ENCODE data around the gene CREBBP. TPM values are rescaled to one million over a fixed set of nuclear protein-coding genes. Genes with fewer than 3 reads are reported as not detected.

The CREBBP gene
- total and polyA plus RNA-seq, 2 experiments from 2014 or later: 36.9 to 54.8 TPM

- Mint-ChIP-seq H3K4me3 (no peak overlapping the region), H3K9me3 (no peaks in the 10 kb centered on the region), H3K27ac (no peak overlapping the region), H3K36me3 (ENCODE audit: low read depth) (peaks cover 68% of the 10 kb centered on the region), H3K4me1 (no peaks in the 10 kb centered on the region), H3K27me3 (ENCODE audit: insufficient read depth, low read depth, poor library complexity) (peaks cover 19% of the 10 kb centered on the region)
- TF ChIP-seq ZNF331 (CRISPR knock-in tag; IDR thresholded peaks at IDR 0.05; ENCODE audit: low read depth): no peak
- no peak for TF ChIP-seq REST (IDR thresholded peaks at IDR 0.05; ENCODE audit: unreplicated experiment)
- TF ChIP-seq JUNB (IDR thresholded peaks at IDR 0.05; ENCODE audit: unreplicated experiment): no peak
- no peak for TF ChIP-seq CREB1 (CRISPR knock-in tag; IDR thresholded peaks at IDR 0.05; ENCODE audit: low read depth)
- H3K4me3 ChIP-seq: no peak overlapping the region
- H3K4me2 ChIP-seq: no peak overlapping the region
- 0 out of 2 replicates have a peak, but pooled peaks cover 2% of the 10 kb centered on the region for H3F3A ChIP-seq (replicated peaks; ENCODE audit: low read depth)
- H3K9me2 ChIP-seq (ENCODE audit: insufficient read depth): no peaks in the 10 kb centered on the region
- H3K4me1 ChIP-seq (ENCODE audit: insufficient read depth): no peaks in the 10 kb centered on the region
- no peaks in the 10 kb centered on the region; the same call in 1 of the 2 replicates for H4K20me1 ChIP-seq (replicated peaks; ENCODE audit: insufficient read depth)
- H3K36me3 ChIP-seq (ENCODE audit: insufficient read depth): peaks cover 4% of the 10 kb centered on the region
- no peak overlapping the region for H2AFZ ChIP-seq
- no peaks in the 10 kb centered on the region for H3K79me2 ChIP-seq (replicated peaks; ENCODE audit: insufficient read depth)
- H3K27me3 ChIP-seq (ENCODE audit: insufficient read depth): no peaks in the 10 kb centered on the region
- no peak overlapping the region for H3K27ac ChIP-seq (ENCODE audit: low read depth)
- ATAC-seq (no peak), DNase-seq (ENCODE audit: low spot score) (no peak)
Measured at GRCh38 chr16:3729161-3730112, 151.1 kb downstream of the CREBBP start.

DNA sequence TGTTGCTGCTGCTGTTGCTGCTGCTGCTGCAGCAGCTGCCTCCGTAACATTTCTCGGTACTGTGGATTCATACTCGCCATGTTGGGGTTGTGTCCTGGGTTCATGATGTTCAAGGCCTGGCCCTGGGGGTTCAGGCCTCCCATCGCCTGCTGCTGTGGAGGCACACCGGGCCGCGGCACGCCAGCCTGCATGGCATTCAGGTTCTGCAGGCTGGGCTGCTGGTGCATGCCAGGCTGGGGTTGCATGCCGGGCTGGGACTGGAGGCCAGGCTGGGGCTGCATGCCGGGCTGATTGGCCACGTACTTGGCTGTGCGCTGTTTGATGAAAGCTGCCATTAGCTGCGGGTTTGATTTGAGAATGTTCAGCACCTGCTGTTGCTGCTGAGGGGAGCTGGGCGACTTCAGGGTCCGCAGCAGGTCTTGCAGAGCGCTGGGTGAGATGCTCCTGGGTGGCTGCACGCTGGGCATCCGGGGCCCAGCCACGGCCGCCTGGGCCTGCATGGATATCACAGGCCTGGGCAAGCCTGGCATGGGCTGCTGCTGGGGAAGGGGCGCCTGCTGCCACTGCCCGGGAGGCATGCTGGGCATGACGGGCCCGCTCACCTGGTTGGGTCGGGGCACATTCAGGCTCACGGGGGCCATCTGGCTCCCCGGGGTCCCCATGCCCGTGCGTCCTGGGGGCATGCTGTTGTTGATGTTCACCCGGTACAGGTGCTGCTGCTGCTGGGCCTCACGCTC lies 151.9 kb downstream of the CREBBP start:
- Mint-ChIP-seq H3K4me3 (no peak overlapping the region), H3K9me3 (no peaks in the 10 kb centered on the region), H3K4me1 (no peaks in the 10 kb centered on the region), H3K36me3 (ENCODE audit: low read depth) (peaks cover 60% of the 10 kb centered on the region), H3K27ac (no peak overlapping the region), H3K27me3 (ENCODE audit: insufficient read depth, low read depth, poor library complexity) (peaks cover 22% of the 10 kb centered on the region)
- 0 out of 2 replicates have a peak, but pooled peaks cover 2% of the 10 kb centered on the region for H3F3A ChIP-seq (replicated peaks; ENCODE audit: low read depth)
- H4K20me1 ChIP-seq (replicated peaks; ENCODE audit: insufficient read depth): no peaks in the 10 kb centered on the region; the same call in 1 of the 2 replicates
- H3K9me2 ChIP-seq (ENCODE audit: insufficient read depth): no peaks in the 10 kb centered on the region
- TF ChIP-seq, protein P1, sequence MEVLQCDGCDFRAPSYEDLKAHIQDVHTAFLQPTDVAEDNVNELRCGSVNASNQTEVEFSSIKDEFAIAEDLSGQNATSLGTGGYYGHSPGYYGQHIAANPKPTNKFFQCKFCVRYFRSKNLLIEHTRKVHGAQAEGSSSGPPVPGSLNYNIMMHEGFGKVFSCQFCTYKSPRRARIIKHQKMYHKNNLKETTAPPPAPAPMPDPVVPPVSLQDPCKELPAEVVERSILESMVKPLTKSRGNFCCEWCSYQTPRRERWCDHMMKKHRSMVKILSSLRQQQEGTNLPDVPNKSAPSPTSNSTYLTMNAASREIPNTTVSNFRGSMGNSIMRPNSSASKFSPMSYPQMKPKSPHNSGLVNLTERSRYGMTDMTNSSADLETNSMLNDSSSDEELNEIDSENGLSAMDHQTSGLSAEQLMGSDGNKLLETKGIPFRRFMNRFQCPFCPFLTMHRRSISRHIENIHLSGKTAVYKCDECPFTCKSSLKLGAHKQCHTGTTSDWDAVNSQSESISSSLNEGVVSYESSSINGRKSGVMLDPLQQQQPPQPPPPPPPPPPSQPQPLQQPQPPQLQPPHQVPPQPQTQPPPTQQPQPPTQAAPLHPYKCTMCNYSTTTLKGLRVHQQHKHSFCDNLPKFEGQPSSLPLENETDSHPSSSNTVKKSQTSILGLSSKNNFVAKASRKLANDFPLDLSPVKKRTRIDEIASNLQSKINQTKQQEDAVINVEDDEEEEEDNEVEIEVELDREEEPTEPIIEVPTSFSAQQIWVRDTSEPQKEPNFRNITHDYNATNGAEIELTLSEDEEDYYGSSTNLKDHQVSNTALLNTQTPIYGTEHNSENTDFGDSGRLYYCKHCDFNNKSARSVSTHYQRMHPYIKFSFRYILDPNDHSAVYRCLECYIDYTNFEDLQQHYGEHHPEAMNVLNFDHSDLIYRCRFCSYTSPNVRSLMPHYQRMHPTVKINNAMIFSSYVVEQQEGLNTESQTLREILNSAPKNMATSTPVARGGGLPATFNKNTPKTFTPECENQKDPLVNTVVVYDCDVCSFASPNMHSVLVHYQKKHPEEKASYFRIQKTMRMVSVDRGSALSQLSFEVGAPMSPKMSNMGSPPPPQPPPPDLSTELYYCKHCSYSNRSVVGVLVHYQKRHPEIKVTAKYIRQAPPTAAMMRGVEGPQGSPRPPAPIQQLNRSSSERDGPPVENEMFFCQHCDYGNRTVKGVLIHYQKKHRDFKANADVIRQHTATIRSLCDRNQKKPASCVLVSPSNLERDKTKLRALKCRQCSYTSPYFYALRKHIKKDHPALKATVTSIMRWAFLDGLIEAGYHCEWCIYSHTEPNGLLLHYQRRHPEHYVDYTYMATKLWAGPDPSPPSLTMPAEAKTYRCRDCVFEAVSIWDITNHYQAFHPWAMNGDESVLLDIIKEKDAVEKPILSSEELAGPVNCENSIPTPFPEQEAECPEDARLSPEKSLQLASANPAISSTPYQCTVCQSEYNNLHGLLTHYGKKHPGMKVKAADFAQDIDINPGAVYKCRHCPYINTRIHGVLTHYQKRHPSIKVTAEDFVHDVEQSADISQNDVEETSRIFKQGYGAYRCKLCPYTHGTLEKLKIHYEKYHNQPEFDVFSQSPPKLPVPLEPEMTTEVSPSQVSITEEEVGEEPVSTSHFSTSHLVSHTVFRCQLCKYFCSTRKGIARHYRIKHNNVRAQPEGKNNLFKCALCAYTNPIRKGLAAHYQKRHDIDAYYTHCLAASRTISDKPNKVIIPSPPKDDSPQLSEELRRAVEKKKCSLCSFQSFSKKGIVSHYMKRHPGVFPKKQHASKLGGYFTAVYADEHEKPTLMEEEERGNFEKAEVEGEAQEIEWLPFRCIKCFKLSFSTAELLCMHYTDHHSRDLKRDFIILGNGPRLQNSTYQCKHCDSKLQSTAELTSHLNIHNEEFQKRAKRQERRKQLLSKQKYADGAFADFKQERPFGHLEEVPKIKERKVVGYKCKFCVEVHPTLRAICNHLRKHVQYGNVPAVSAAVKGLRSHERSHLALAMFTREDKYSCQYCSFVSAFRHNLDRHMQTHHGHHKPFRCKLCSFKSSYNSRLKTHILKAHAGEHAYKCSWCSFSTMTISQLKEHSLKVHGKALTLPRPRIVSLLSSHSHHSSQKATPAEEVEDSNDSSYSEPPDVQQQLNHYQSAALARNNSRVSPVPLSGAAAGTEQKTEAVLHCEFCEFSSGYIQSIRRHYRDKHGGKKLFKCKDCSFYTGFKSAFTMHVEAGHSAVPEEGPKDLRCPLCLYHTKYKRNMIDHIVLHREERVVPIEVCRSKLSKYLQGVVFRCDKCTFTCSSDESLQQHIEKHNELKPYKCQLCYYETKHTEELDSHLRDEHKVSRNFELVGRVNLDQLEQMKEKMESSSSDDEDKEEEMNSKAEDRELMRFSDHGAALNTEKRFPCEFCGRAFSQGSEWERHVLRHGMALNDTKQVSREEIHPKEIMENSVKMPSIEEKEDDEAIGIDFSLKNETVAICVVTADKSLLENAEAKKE (CRISPR knock-in tag; IDR thresholded peaks at IDR 0.05): no peak
- TF ChIP-seq ETS1 (IDR thresholded peaks at IDR 0.05): no peak
- peaks cover 4% of the 10 kb centered on the region for H3K36me3 ChIP-seq (ENCODE audit: insufficient read depth)
- no peaks in the 10 kb centered on the region for H3K79me2 ChIP-seq (replicated peaks; ENCODE audit: insufficient read depth)
- DNase-seq (ENCODE audit: low spot score) (no peak), ATAC-seq (no peak)
- H3K4me2 ChIP-seq: no peak overlapping the region
- H3K4me3 ChIP-seq: no peak overlapping the region
- H3K27ac ChIP-seq (ENCODE audit: low read depth): no peak overlapping the region
- H3K4me1 ChIP-seq (ENCODE audit: insufficient read depth): no peaks in the 10 kb centered on the region
- H3K27me3 ChIP-seq (ENCODE audit: insufficient read depth): no peaks in the 10 kb centered on the region
- H2AFZ ChIP-seq: no peak overlapping the region
